Measurements from ENCODE around the gene DISP3. TPM values are rescaled to one million over a fixed set of nuclear protein-coding genes. Genes with fewer than 3 reads are reported as not detected.

The DISP3 gene
- total RNA-seq, 1 experiment from 2014 or later, result 2.3 TPM

DNA sequence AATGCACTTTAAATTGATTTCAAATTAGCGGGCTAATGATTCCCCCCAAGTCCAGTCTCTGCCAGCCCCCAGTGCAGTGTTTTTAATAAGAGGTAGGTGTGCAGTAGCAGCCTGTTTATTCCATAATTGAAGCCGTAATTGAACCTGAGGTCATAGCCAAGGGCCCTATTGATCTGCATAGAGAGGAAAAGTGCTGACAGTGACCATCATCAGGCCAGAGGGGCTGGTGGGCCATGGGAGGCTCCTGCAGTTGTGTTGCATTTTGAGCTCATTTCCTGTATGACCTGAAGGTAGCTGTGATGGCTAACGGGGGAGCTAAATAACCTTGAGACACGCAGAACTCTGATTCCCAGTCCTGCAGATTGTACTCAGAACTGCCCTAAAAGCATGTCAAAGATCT is 67.5 kb downstream of the DISP3 start:
- Histone ChIP-seq H3K36me3 (ENCODE audit: control insufficient read depth in 1 of 2, insufficient read depth in 2 of 2, low read length in 2 of 2) (no peaks in the 10 kb centered on the region), H3K9ac (ENCODE audit: low read length) (no peak overlapping the region), H3K4me1 (ENCODE audit: control insufficient read depth in 1 of 2, insufficient read depth in 2 of 2, low read length in 2 of 2) (no peaks in the 10 kb centered on the region), H4K20me1 (ENCODE audit: insufficient read depth) (no peaks in the 10 kb centered on the region), H3K79me2 (ENCODE audit: insufficient read depth, low read length) (no peaks in the 10 kb centered on the region), H3K27ac (ENCODE audit: low read depth, low read length) (no peak overlapping the region), H3K9me2 (ENCODE audit: insufficient read depth) (no peaks in the 10 kb centered on the region), H3K4me3 (replicated peaks in 1 of 2; ENCODE audit: low read depth in 1 of 2, low read length in 2 of 2) (no peak overlapping the region), H3K27me3 (ENCODE audit: insufficient read depth, low read length) (peaks cover 64% of the 10 kb centered on the region), H2AFZ (ENCODE audit: low read depth, low read length, poor library complexity, severe bottlenecking) (no peak overlapping the region), H3K4me2 (ENCODE audit: low read length) (no peak overlapping the region), H3K9me3 (ENCODE audit: control insufficient read depth in 1 of 2, insufficient read depth in 1 of 2, low read depth in 1 of 2, low read length in 2 of 2) (no peaks in the 10 kb centered on the region)
- no peak for ATAC-seq
- ChIA-PET RAD21 (ENCODE audit: low non-redundant PET in 1 of 2, low total read pairs in 2 of 2, uncharacterized antibody in 2 of 2, unreplicated experiment in 2 of 2) (no interaction called here), CTCF (no interaction called here), POLR2A (no interaction called here)
- no peak for DNase-seq (ENCODE audit: low read depth, low spot score)
- intact Hi-C loops (cut with micrococcal nuclease), result no loop called here
- TF ChIP-seq JUND (IDR thresholded peaks at IDR 0.05) (no peak), EZH2phosphoT487 (IDR thresholded peaks at IDR 0.05; ENCODE audit: borderline replicate concordance) (no peak), ELF1 (IDR thresholded peaks at IDR 0.05; ENCODE audit: borderline replicate concordance, low read depth) (no peak), ZFX (IDR thresholded peaks at IDR 0.05) (no peak), CEBPB (IDR thresholded peaks at IDR 0.05; ENCODE audit: low read depth) (no peak), SRF (IDR thresholded peaks at IDR 0.05; ENCODE audit: low read depth) (no peak), SIN3A (IDR thresholded peaks at IDR 0.05; ENCODE audit: low read depth) (no peak), CBX3 (IDR thresholded peaks at IDR 0.05; ENCODE audit: low read depth) (no peak), TCF7L2 (IDR thresholded peaks at IDR 0.05; ENCODE audit: borderline replicate concordance, extremely low read depth, insufficient read depth, insufficient read length) (no peak), ZNF274 (IDR thresholded peaks at IDR 0.05; ENCODE audit: low read depth, low read length) (no peak), FOSL1 (IDR thresholded peaks at IDR 0.05; ENCODE audit: low read depth) (no peak), YY1 (IDR thresholded peaks at IDR 0.05; ENCODE audit: extremely low read depth, insufficient replicate concordance, low read depth, low read length) (no peak), SP1 (IDR thresholded peaks at IDR 0.05; ENCODE audit: low read depth) (no peak), POLR2AphosphoS5 (IDR thresholded peaks at IDR 0.05; ENCODE audit: low read depth, low read length) (no peak), POLR2A (IDR thresholded peaks at IDR 0.05; ENCODE audit: borderline replicate concordance, extremely low read depth, insufficient read depth, insufficient read length) (no peak)
- TF ChIP-seq, protein P1, sequence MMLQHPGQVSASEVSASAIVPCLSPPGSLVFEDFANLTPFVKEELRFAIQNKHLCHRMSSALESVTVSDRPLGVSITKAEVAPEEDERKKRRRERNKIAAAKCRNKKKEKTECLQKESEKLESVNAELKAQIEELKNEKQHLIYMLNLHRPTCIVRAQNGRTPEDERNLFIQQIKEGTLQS (IDR thresholded peaks at IDR 0.05), result no peak
- TF ChIP-seq, protein P2, sequence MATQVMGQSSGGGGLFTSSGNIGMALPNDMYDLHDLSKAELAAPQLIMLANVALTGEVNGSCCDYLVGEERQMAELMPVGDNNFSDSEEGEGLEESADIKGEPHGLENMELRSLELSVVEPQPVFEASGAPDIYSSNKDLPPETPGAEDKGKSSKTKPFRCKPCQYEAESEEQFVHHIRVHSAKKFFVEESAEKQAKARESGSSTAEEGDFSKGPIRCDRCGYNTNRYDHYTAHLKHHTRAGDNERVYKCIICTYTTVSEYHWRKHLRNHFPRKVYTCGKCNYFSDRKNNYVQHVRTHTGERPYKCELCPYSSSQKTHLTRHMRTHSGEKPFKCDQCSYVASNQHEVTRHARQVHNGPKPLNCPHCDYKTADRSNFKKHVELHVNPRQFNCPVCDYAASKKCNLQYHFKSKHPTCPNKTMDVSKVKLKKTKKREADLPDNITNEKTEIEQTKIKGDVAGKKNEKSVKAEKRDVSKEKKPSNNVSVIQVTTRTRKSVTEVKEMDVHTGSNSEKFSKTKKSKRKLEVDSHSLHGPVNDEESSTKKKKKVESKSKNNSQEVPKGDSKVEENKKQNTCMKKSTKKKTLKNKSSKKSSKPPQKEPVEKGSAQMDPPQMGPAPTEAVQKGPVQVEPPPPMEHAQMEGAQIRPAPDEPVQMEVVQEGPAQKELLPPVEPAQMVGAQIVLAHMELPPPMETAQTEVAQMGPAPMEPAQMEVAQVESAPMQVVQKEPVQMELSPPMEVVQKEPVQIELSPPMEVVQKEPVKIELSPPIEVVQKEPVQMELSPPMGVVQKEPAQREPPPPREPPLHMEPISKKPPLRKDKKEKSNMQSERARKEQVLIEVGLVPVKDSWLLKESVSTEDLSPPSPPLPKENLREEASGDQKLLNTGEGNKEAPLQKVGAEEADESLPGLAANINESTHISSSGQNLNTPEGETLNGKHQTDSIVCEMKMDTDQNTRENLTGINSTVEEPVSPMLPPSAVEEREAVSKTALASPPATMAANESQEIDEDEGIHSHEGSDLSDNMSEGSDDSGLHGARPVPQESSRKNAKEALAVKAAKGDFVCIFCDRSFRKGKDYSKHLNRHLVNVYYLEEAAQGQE (IDR thresholded peaks at IDR 0.05; ENCODE audit: low read depth), result no peak
- TF ChIP-seq, protein P3, sequence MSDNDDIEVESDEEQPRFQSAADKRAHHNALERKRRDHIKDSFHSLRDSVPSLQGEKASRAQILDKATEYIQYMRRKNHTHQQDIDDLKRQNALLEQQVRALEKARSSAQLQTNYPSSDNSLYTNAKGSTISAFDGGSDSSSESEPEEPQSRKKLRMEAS (IDR thresholded peaks at IDR 0.05), result no peak
- BruUV-seq (replicated peaks), result no TSS peak

All from HCT116 (cell line).